Measurements from ENCODE around the gene SMARCC2.
"Not testable (repeated sequence)": the region's sequence is repeated elsewhere in the genome, so short reads cannot be mapped to it uniquely, and the experiment has no call there.

Gene SMARCC2

DNA sequence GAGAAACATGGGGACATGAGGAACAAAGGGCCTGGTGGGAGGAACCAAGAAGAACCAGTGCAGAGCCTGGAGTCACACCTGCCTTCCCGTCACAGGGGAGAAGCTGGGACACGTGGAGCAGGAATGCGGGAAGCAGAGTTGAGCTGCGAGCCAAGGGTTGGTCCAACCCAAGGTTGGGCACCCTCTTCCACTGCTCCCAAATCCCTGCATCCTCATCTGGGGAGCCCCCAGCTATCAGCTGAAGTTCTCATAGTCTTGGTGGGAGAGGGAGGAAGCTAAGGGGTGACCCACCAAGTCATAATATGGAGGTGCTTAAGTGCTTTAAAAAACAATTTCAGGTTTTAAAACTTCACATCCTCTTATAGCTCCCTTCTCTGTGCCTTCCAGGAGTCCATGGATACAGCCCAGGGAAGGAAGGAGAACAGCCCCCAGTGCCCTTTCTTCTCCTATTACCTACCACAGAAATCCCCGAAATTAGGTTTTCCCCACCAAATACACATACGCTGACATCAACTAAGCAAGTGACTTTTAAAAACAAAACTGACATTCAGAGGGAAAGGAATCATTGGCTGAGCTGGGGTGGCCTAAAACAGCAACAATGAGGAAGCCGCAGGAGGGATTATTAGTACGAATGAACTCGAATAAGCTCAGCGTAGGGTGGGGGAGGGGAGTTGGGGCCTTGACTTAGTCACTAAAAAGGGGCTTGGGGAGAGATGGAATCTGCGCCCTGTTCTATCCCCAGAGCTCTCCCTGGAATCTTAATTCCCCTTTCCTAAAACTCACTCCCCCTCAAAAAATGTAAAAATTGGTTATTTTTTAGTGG lies 26.6 kb downstream of the SMARCC2 start:
- DNase-seq = no peak

GRCh38 chr12:56161690-56162351 lies 27.5 kb downstream of the SMARCC2 start:
- no peak for DNase-seq

- no peak for DNase-seq
Observed at GRCh38 chr12:56160894-56161689, 28.2 kb downstream of the SMARCC2 start.

- DNase-seq = no peak
Observed at GRCh38 chr12:56160193-56160763, 29.0 kb downstream of the SMARCC2 start.

- DNase-seq = no peak
Observed at GRCh38 chr12:56159482-56160192, 29.6 kb downstream of the SMARCC2 start.

- no peak for DNase-seq
Observed at GRCh38 chr12:56158926-56159461, 30.3 kb downstream of the SMARCC2 start.

- peak; percentile 92 for DNase-seq
Observed at GRCh38 chr12:56158029-56158925, 31.0 kb downstream of the SMARCC2 start, which contains the start of gene MYL6. MYL6 (plus strand) TSS chr12:56158359; CDS start chr12:56158402, 43 bp downstream.

DNA sequence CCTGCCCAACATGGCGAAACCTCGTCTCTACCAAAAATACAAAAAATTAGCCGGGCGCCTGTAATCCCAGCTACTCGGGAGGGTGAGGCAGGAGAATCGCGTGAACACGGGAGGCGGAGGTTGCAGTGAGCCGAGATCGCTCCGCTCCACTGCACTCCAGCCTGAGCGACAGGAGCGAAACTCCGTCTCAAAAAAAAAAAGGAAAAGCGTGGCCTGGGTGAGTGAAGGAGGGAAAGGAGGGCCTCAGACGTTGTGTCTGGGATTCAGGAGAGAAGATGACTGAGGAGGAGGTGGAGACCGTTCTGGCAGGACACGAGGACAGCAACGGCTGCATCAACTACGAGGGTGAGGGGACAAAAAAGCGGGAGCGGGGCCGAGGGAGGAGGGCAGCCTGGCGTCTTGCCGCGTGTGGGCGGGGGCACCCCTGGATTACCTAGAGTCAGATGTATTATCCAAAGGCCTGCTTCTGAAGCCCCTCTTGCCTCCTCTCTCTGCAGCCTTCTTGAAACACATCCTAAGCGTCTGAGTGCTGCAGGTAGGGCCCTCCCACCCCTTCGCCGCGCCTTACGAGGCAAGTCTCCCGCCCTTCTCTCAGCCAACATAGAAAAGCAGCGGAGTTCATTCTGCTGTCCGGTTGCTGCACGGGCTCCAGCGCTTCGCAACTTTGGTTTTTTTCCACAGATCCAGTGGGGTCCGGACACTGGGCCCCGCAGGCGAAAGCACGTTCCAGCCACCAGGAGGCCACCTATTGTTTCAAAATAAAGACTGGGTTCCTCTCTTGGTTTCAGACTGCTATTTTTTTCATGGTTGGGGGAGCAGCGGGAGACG lies 31.9 kb downstream of the SMARCC2 start:
- DNase-seq = peak; percentile 85

DNA sequence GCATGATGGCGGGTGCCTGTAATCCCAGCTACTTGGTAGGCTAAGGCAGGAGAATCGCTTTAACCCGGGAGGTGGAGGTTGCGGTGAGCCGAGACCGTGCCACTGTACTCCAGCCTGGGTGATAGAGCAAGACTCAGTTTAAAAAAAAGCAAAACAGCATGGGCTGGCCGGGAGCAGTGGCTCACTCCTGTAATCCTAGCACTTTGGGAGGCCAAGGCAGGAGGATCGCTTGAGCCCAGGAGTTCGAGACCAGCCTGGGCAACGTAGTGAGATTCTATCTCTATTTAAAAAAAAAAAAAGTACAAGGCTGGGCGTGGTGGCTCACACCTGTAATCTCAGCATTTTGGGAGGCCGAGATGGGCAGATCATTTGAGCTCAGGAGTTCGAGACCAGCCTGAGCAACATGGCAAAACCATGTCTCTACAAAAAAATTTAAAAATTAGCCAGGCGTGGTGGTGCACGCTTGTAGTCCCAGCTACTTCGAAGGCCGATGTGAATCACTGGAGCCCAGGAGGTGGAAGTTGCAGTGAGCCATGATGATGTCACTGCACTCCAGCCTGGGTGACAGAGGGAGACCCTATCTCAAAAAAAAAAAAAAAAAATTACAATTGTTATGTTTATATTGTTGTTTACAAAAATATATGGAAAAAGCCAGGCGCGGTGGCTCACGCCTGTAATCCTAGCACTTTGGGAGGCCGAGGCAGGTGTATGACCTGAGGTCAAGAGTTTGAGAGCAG lies 32.7 kb downstream of the SMARCC2 start:
- DNase-seq = not testable (repeated sequence)

- DNase-seq = no peak
Observed at GRCh38 chr12:56155256-56155845, 33.9 kb downstream of the SMARCC2 start.

DNA sequence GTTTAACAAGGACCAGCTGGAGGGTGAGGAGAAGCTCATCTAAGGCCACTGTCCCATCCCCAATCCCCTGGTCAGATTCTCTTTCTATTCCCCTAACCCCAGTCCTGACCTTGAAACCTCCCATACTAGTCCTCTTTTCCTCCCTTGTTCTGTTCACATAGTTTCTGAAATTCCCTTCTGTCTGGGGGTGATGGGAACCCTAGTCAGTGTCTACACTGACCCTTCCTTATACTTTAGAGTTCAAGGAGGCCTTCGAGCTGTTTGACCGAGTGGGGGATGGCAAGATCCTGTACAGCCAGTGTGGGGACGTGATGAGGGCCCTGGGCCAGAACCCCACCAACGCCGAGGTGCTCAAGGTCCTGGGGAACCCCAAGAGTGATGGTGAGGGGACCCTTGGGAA lies 34.5 kb downstream of the SMARCC2 start:
- DNase-seq = no peak

- DNase-seq = no peak
Observed at GRCh38 chr12:56154246-56154771, 35.0 kb downstream of the SMARCC2 start.

- no peak for DNase-seq
Observed at GRCh38 chr12:56153678-56154065, 35.6 kb downstream of the SMARCC2 start.

DNA sequence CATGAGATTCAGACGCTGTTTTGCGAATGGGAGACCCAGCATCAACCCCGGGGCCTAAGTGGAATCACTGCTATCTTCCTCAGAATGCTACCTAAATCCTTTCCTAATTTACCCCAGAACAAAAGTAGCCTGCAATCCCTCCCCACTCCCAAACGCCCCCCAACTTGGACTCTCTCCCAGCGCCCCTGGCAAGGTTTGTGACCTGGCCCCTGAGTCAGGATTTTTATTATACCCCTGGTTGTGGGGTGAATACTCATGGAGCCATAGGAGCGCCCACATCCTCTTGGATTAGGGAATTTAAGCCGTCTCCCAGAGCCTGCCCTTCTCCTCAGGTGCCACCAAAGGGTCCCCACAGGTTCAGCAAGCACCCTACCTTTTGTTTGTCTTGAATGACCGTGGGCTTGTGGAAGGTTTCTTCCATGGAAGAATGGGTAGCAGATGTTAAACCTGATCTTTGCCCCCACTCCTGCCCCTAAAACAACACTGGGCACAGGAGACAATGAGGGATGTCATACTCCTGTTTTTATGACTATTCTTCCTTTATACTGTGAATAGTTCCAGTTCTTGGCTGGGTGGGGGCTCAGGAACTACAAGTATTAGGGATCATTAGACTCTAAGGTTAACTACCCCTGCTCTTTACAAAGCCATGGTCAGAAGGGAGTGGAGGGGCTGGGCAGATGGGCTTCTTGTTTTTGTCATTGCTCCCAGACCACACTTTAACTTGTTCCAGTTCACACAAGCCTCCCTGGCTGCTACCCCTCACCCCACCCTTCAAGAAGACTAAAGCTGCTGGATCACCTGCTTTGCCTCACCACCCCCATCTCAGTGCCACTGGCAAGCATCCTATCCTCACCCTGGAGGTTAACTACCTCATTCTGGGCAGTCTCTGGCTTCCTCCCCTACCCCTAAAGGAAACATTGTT lies 36.3 kb downstream of the SMARCC2 start:
- no peak for DNase-seq

- peak; percentile 72 for DNase-seq
Observed at GRCh38 chr12:56152132-56152755, 37.0 kb downstream of the SMARCC2 start, which contains the start of gene MYL6B. MYL6B (plus strand) TSS chr12:56152587; CDS start chr12:56153919, 1,332 bp downstream.

DNA sequence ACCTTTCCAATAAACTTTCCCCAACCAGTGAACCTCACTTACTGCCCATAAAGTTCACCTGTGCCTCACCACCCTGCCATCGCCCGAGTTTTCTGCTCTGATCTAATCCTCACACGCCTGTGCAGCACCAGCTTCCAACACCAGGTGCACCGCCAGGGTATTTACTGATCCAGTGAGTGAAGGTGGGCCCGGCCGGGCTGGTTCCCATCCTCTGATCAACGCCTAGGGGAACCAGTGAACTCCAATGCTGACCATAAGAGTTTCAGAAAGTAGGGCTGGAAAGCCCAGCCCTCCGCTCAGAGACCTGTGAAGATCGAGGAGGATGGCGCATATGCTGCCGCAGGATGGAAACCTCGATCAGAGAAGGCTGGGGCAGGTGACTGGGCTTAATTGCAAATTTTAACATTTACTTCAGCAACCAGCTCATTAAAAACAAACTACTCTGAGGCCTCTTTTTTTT lies 37.6 kb downstream of the SMARCC2 start:
- DNase-seq = peak; percentile 56

- no peak for DNase-seq
Observed at GRCh38 chr12:56150563-56150962, 38.7 kb downstream of the SMARCC2 start.
